ENCODE results near the gene GAS2L1.

GRCh38 chr22:29310863-29311339, 4.5 kb downstream of the GAS2L1 start:
- TF ChIP-seq EZH2phosphoT487 (IDR thresholded peaks at IDR 0.05; ENCODE audit: borderline replicate concordance, low read depth, low read length) (no peak), CTCF (conservative IDR thresholded peaks at IDR 0.05; ENCODE audit: low read length) (no peak)

Measured in OCI-LY7 (cell line).